ENCODE results near the gene P4HTM. TPM values are rescaled to one million over a fixed set of nuclear protein-coding genes. Genes with fewer than 3 reads are reported as not detected.

The P4HTM gene
- total RNA-seq, 1 experiment from 2014 or later, result 63.0 TPM

DNA sequence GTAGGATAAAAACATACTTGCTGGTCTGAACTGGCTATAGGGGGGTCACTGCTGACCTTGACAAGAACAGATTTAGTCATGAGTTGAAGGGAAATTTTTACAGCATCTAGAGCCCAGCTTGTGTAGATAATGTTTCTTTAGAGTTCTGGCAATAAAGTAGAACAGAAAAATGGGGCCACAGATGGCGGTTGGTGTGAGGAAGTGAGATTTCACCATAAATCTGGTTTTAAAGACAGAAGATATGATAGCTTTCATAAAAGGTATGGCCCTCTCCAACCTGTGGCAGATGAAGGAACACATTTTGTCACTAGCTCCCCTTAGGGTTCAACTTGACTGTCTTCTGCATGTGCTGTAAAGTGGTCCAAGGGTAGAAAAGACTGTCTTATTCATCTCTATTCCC lies 63.5 kb downstream of the P4HTM start:
- Mint-ChIP-seq H3K9me3 (ENCODE audit: low read depth, unreplicated experiment) (no peaks in the 10 kb centered on the region), H3K27ac (ENCODE audit: unreplicated experiment) (no peak overlapping the region), H3K27me3 (ENCODE audit: unreplicated experiment) (no peaks in the 10 kb centered on the region), H3K4me1 (ENCODE audit: low read depth, unreplicated experiment) (peaks cover 8% of the 10 kb centered on the region), H3K4me3 (ENCODE audit: low read depth, unreplicated experiment) (no peak overlapping the region), H3K36me3 (ENCODE audit: insufficient read depth, unreplicated experiment) (peaks cover 38% of the 10 kb centered on the region)
- BruUV-seq (replicated peaks), result no TSS peak
- CTCF ChIA-PET, result no interaction called here
- TF ChIP-seq, protein P1, sequence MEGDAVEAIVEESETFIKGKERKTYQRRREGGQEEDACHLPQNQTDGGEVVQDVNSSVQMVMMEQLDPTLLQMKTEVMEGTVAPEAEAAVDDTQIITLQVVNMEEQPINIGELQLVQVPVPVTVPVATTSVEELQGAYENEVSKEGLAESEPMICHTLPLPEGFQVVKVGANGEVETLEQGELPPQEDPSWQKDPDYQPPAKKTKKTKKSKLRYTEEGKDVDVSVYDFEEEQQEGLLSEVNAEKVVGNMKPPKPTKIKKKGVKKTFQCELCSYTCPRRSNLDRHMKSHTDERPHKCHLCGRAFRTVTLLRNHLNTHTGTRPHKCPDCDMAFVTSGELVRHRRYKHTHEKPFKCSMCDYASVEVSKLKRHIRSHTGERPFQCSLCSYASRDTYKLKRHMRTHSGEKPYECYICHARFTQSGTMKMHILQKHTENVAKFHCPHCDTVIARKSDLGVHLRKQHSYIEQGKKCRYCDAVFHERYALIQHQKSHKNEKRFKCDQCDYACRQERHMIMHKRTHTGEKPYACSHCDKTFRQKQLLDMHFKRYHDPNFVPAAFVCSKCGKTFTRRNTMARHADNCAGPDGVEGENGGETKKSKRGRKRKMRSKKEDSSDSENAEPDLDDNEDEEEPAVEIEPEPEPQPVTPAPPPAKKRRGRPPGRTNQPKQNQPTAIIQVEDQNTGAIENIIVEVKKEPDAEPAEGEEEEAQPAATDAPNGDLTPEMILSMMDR (IDR thresholded peaks at IDR 0.05; ENCODE audit: unreplicated experiment), result no peak
- DNase-seq, result no peak
- intact Hi-C loops (cut with micrococcal nuclease; ENCODE audit: unreplicated experiment), result no loop called here

DNA sequence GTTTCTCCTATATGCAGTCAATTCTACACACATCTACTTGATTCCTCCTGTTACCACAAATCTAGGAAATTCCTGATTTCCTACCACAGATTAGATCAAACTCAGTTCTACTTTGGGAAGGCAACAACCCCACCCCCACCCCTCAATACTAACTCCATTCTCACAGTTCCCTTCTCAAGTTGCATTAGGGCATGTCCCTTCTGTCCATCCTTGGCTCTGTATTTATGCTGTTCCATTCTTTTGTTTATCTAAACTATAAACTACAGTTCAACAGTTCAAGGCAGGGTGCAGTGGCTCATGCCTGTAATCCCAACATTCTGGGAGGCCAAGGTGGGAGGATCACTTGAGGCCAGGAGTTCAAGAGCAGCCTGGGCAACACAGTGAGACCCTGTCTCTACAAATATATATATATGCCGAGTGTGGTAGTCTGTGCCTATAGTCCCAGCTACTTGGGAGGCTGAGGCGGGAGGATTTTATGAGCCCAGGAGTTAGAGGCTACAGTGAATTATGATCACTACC lies 64.4 kb downstream of the P4HTM start:
- Mint-ChIP-seq H3K27me3 (ENCODE audit: unreplicated experiment) (no peaks in the 10 kb centered on the region), H3K4me3 (ENCODE audit: low read depth, unreplicated experiment) (no peak overlapping the region), H3K27ac (ENCODE audit: unreplicated experiment) (no peak overlapping the region), H3K9me3 (ENCODE audit: low read depth, unreplicated experiment) (no peaks in the 10 kb centered on the region), H3K36me3 (ENCODE audit: insufficient read depth, unreplicated experiment) (peaks cover 45% of the 10 kb centered on the region), H3K4me1 (ENCODE audit: low read depth, unreplicated experiment) (peaks cover 8% of the 10 kb centered on the region)
- intact Hi-C loops (cut with micrococcal nuclease; ENCODE audit: unreplicated experiment), result no loop called here
- CTCF ChIA-PET, result no interaction called here
- TF ChIP-seq, protein P1 (IDR thresholded peaks at IDR 0.05; ENCODE audit: unreplicated experiment), result no peak
- no TSS peak for BruUV-seq (replicated peaks)
- DNase-seq, result no peak

Small RNA genes within 50 kb of the gene (microRNA-seq; reads per million reads assigned to microRNA genes)
- 14,858 reads per million, percentile 97 among the genes with 10 or more reads in this experiment for gene MIR191
- 7,014 reads per million, percentile 94 among the genes with 10 or more reads in this experiment for gene MIR425

Other genes starting within 250 kb of the P4HTM start
- gene PRKAR2A, start 142.4 kb upstream of the P4HTM start, total RNA-seq (2022), result 39.0 and 48.0 TPM in 2 replicates
- 7.9 and 11.4 TPM in 2 replicates for gene SLC25A20, start 91.4 kb upstream of the P4HTM start, total RNA-seq (2022)
- 98.4 and 109 TPM in 2 replicates for gene ARIH2, start 71.4 kb upstream of the P4HTM start, total RNA-seq (2022)
- gene WDR6, start 17.1 kb downstream of the P4HTM start, total RNA-seq (2022), result 113 and 138 TPM in 2 replicates
- 35.1 and 40.9 TPM in 2 replicates for gene DALRD3, start 28.3 kb downstream of the P4HTM start, total RNA-seq (2022)
- 124 and 133 TPM in 2 replicates for gene NDUFAF3, start 31.9 kb downstream of the P4HTM start, total RNA-seq (2022)
- 160 and 184 TPM in 2 replicates for gene IMPDH2, start 39.2 kb downstream of the P4HTM start, total RNA-seq (2022)
- gene QRICH1, start 103.8 kb downstream of the P4HTM start, total RNA-seq (2022), result 97.8 and 107 TPM in 2 replicates
- 179 and 248 TPM in 2 replicates for gene QARS1, start 114.5 kb downstream of the P4HTM start, total RNA-seq (2022)
- gene USP19, start 130.6 kb downstream of the P4HTM start, total RNA-seq (2022), result 44.3 and 51.0 TPM in 2 replicates
- gene LAMB2, start 142.8 kb downstream of the P4HTM start, total RNA-seq (2022), result 288 and 316 TPM in 2 replicates
- 19.2 and 20.2 TPM in 2 replicates for gene CCDC71, start 176.1 kb downstream of the P4HTM start, total RNA-seq (2022)
- gene KLHDC8B, start 181.4 kb downstream of the P4HTM start, total RNA-seq (2022), result 5.4 and 7.1 TPM in 2 replicates